ENCODE results near the gene PPP1R12B.
"Not testable (repeated sequence)": the region's sequence is repeated elsewhere in the genome, so short reads cannot be mapped to it uniquely, and the experiment has no call there.

PPP1R12B gene

GRCh38 chr1:202580619-202581018, 232.1 kb downstream of the PPP1R12B start:
- Histone ChIP-seq H3K4me1 (ENCODE audit: insufficient read depth, poor library complexity, severe bottlenecking) (peaks cover 31% of the 10 kb centered on the region), H3K4me3 (ENCODE audit: severe bottlenecking) (no peak overlapping the region), H3K36me3 (ENCODE audit: low read depth) (no peaks in the 10 kb centered on the region), H3K9me3 (ENCODE audit: severe bottlenecking) (no peaks in the 10 kb centered on the region), H3K27ac (ENCODE audit: poor library complexity, severe bottlenecking) (peak overlapping the region; percentile 82), H3K27me3 (ENCODE audit: insufficient read depth, poor library complexity, severe bottlenecking) (no peaks in the 10 kb centered on the region)
- DNase-seq (ENCODE audit: low spot score) (no peak), ATAC-seq (ENCODE audit: low read depth) (no peak)
- TF ChIP-seq CTCF (IDR thresholded peaks at IDR 0.05; ENCODE audit: poor library complexity, severe bottlenecking), result no peak

GRCh38 chr1:202582350-202582749, 233.9 kb downstream of the PPP1R12B start:
- H3K36me3 ChIP-seq (ENCODE audit: low read depth); H3K4me3 ChIP-seq (ENCODE audit: severe bottlenecking); H3K9me3 ChIP-seq (ENCODE audit: severe bottlenecking); H3K27me3 ChIP-seq (ENCODE audit: insufficient read depth, poor library complexity, severe bottlenecking); DNase-seq (ENCODE audit: low spot score); ATAC-seq (ENCODE audit: low read depth); H3K27ac ChIP-seq (ENCODE audit: poor library complexity, severe bottlenecking): not testable (repeated sequence)
- peaks cover 30% of the 10 kb centered on the region for H3K4me1 ChIP-seq (ENCODE audit: insufficient read depth, poor library complexity, severe bottlenecking)

GRCh38 chr1:202584707-202585589, 236.4 kb downstream of the PPP1R12B start:
- TF ChIP-seq CTCF (IDR thresholded peaks at IDR 0.05; ENCODE audit: poor library complexity, severe bottlenecking), result no peak

GRCh38 chr1:202585590-202585933, 237.1 kb downstream of the PPP1R12B start:
- ATAC-seq (ENCODE audit: low read depth), result no peak
- DNase-seq (ENCODE audit: low spot score), result no peak
- Histone ChIP-seq H3K36me3 (ENCODE audit: low read depth) (no peaks in the 10 kb centered on the region), H3K27ac (ENCODE audit: poor library complexity, severe bottlenecking) (peak overlapping the region; percentile 94), H3K9me3 (ENCODE audit: severe bottlenecking) (no peaks in the 10 kb centered on the region), H3K4me3 (ENCODE audit: severe bottlenecking) (no peak overlapping the region), H3K4me1 (ENCODE audit: insufficient read depth, poor library complexity, severe bottlenecking) (peaks cover 47% of the 10 kb centered on the region), H3K27me3 (ENCODE audit: insufficient read depth, poor library complexity, severe bottlenecking) (no peaks in the 10 kb centered on the region)
- TF ChIP-seq CTCF (IDR thresholded peaks at IDR 0.05; ENCODE audit: poor library complexity, severe bottlenecking), result no peak

More at GRCh38 chr1:202584707-202585589, 236.4 kb downstream of the PPP1R12B start:
- ATAC-seq (ENCODE audit: low read depth) (no peak), DNase-seq (ENCODE audit: low spot score) (no peak)
- H3K27ac ChIP-seq (ENCODE audit: poor library complexity, severe bottlenecking), result no peak overlapping the region
- H3K9me3 ChIP-seq (ENCODE audit: severe bottlenecking), result no peaks in the 10 kb centered on the region
- H3K27me3 ChIP-seq (ENCODE audit: insufficient read depth, poor library complexity, severe bottlenecking), result no peaks in the 10 kb centered on the region
- peaks cover 41% of the 10 kb centered on the region for H3K4me1 ChIP-seq (ENCODE audit: insufficient read depth, poor library complexity, severe bottlenecking)
- H3K4me3 ChIP-seq (ENCODE audit: severe bottlenecking), result no peak overlapping the region
- H3K36me3 ChIP-seq (ENCODE audit: low read depth), result no peaks in the 10 kb centered on the region

- ATAC-seq (ENCODE audit: low read depth), result no peak
- H3K27ac ChIP-seq (ENCODE audit: poor library complexity, severe bottlenecking), result peak overlapping the region; percentile 94
- DNase-seq (ENCODE audit: low spot score), result no peak
- no peak overlapping the region for H3K4me3 ChIP-seq (ENCODE audit: severe bottlenecking)
- no peaks in the 10 kb centered on the region for H3K9me3 ChIP-seq (ENCODE audit: severe bottlenecking)
- no peak for TF ChIP-seq CTCF (IDR thresholded peaks at IDR 0.05; ENCODE audit: poor library complexity, severe bottlenecking)
- H3K4me1 ChIP-seq (ENCODE audit: insufficient read depth, poor library complexity, severe bottlenecking), result peaks cover 54% of the 10 kb centered on the region
- no peaks in the 10 kb centered on the region for H3K36me3 ChIP-seq (ENCODE audit: low read depth)
- H3K27me3 ChIP-seq (ENCODE audit: insufficient read depth, poor library complexity, severe bottlenecking), result no peaks in the 10 kb centered on the region
Observed at GRCh38 chr1:202586018-202586821, 237.7 kb downstream of the PPP1R12B start.

All from RWPE2 (cell line).